Effector memory CD4-positive, alpha-beta T cell (primary cell): Measurements from ENCODE around the gene H2AZ1.

Experiments used
- DNase-seq, 3 donors: peaks; one replicate each; pipeline ENCODE4 v3.0.0-alpha.2; 2020
- H3K27ac ChIP-seq: 2 replicates; pipeline ENCODE4 v1.7.0; 2013; ENCODE audit warnings: mild to moderate bottlenecking, low read length, moderate library complexity; ENCODE audit not compliant: insufficient read depth, poor library complexity, severe bottlenecking
- H3K27me3 ChIP-seq: replicated peaks from 2 replicates; pipeline ENCODE4 v1.7.0; 2013; ENCODE audit warnings: mild to moderate bottlenecking, low read length; ENCODE audit not compliant: insufficient read depth, control insufficient read depth, poor library complexity, severe bottlenecking
- H3K36me3 ChIP-seq: 2 replicates; pipeline ENCODE4 v1.7.0; 2013; ENCODE audit warnings: mild to moderate bottlenecking, low read length, moderate library complexity; ENCODE audit not compliant: control insufficient read depth, insufficient read depth
- H3K4me1 ChIP-seq: 2 replicates; pipeline ENCODE4 v1.7.0; 2013; ENCODE audit warnings: low read length, mild to moderate bottlenecking; ENCODE audit not compliant: control insufficient read depth, insufficient read depth, poor library complexity, severe bottlenecking
- H3K4me3 ChIP-seq: 2 replicates; pipeline ENCODE4 v1.7.0; 2013; ENCODE audit warnings: low read length, low read depth, mild to moderate bottlenecking; ENCODE audit not compliant: insufficient read depth, poor library complexity, severe bottlenecking
- H3K9me3 ChIP-seq: 2 replicates; pipeline ENCODE4 v1.7.0; 2013; ENCODE audit warnings: mild to moderate bottlenecking, low read length, moderate library complexity; ENCODE audit not compliant: control insufficient read depth
- total RNA-seq, 3 donors: gene quantifications; one replicate each; lab custom pipeline; 2026; lab: John Stamatoyannopoulos, UW

Gene H2AZ1
- 95.5 to 131 (median 113) reads per million in 3 donors for total RNA-seq

- H3K27ac ChIP-seq: peak within 1 kb of the TSS; percentile 89
- peaks cover 13% of the 10 kb centered on the region for H3K4me1 ChIP-seq
- no peaks in the 10 kb centered on the region for H3K9me3 ChIP-seq
- H3K4me3 ChIP-seq: peak within 1 kb of the TSS; percentile 68
- peaks cover 6% of the 10 kb centered on the region for H3K36me3 ChIP-seq
- no peaks in the 10 kb centered on the region for H3K27me3 ChIP-seq
- DNase-seq: peak; percentile 97 to 98 (median 98)
Observed at GRCh38 chr4:99949999-99950912, at the start of gene H2AZ1. Gene H2AZ1, minus strand, starts transcription at chr4:99950275. Its CDS starts 105 bp downstream, at chr4:99950170.

GRCh38 chr4:99998062-99998867 is 48.2 kb upstream of the H2AZ1 start:
- no peak for DNase-seq
- Histone ChIP-seq H3K27me3 (no peaks in the 10 kb centered on the region), H3K36me3 (no peaks in the 10 kb centered on the region), H3K4me1 (no peaks in the 10 kb centered on the region), H3K4me3 (no peak overlapping the region), H3K9me3 (no peaks in the 10 kb centered on the region), H3K27ac (no peak overlapping the region)

GRCh38 chr4:99991741-99992140 is 41.7 kb upstream of the H2AZ1 start:
- H3K4me3 ChIP-seq: no peak overlapping the region
- H3K27ac ChIP-seq: no peak overlapping the region

GRCh38 chr4:99987681-99988080 is 37.6 kb upstream of the H2AZ1 start:
- Histone ChIP-seq H3K4me3 (no peak overlapping the region), H3K27ac (no peak overlapping the region), H3K4me1 (no peaks in the 10 kb centered on the region), H3K9me3 (no peaks in the 10 kb centered on the region), H3K36me3 (no peaks in the 10 kb centered on the region), H3K27me3 (no peaks in the 10 kb centered on the region)
- DNase-seq: no peak

More at GRCh38 chr4:99991741-99992140, 41.7 kb upstream of the H2AZ1 start:
- no peaks in the 10 kb centered on the region for H3K36me3 ChIP-seq
- no peak for DNase-seq
- H3K4me1 ChIP-seq: no peaks in the 10 kb centered on the region
- no peaks in the 10 kb centered on the region for H3K27me3 ChIP-seq
- no peaks in the 10 kb centered on the region for H3K9me3 ChIP-seq

GRCh38 chr4:99986792-99987191 is 36.7 kb upstream of the H2AZ1 start:
- H3K4me1 ChIP-seq: no peaks in the 10 kb centered on the region
- no peaks in the 10 kb centered on the region for H3K9me3 ChIP-seq

GRCh38 chr4:99983289-99983943 is 33.3 kb upstream of the H2AZ1 start:
- no peak overlapping the region for H3K4me3 ChIP-seq
- no peaks in the 10 kb centered on the region for H3K36me3 ChIP-seq
- DNase-seq: no peak
- no peaks in the 10 kb centered on the region for H3K9me3 ChIP-seq
- H3K27ac ChIP-seq: no peak overlapping the region
- H3K4me1 ChIP-seq: no peaks in the 10 kb centered on the region
- no peaks in the 10 kb centered on the region for H3K27me3 ChIP-seq

More at GRCh38 chr4:99986792-99987191, 36.7 kb upstream of the H2AZ1 start:
- DNase-seq: no peak
- H3K36me3 ChIP-seq: no peaks in the 10 kb centered on the region
- H3K27me3 ChIP-seq: no peaks in the 10 kb centered on the region
- H3K27ac ChIP-seq: no peak overlapping the region
- no peak overlapping the region for H3K4me3 ChIP-seq

- H3K36me3 ChIP-seq: no peaks in the 10 kb centered on the region
- no peak overlapping the region for H3K4me3 ChIP-seq
- no peak for DNase-seq
- no peak overlapping the region for H3K27ac ChIP-seq
- no peaks in the 10 kb centered on the region for H3K4me1 ChIP-seq
- no peaks in the 10 kb centered on the region for H3K9me3 ChIP-seq
- H3K27me3 ChIP-seq: no peaks in the 10 kb centered on the region
Observed at GRCh38 chr4:99979872-99980271, 29.8 kb upstream of the H2AZ1 start.

GRCh38 chr4:99971453-99972111 is 21.5 kb upstream of the H2AZ1 start:
- Histone ChIP-seq H3K36me3 (no peaks in the 10 kb centered on the region), H3K4me1 (no peaks in the 10 kb centered on the region), H3K9me3 (no peaks in the 10 kb centered on the region), H3K27ac (no peak overlapping the region), H3K4me3 (no peak overlapping the region), H3K27me3 (no peaks in the 10 kb centered on the region)
- DNase-seq: no peak

- Histone ChIP-seq H3K36me3 (no peaks in the 10 kb centered on the region), H3K9me3 (no peaks in the 10 kb centered on the region), H3K4me3 (no peak overlapping the region), H3K27ac (no peak overlapping the region), H3K27me3 (no peaks in the 10 kb centered on the region), H3K4me1 (no peaks in the 10 kb centered on the region)
- no peak for DNase-seq
Observed at GRCh38 chr4:99968330-99968729, 18.3 kb upstream of the H2AZ1 start.
